22Rv1 (cell line): Measurements from ENCODE around the gene SLC1A5.

ENCODE experiments used
- CTCF ChIP-seq: fragments of 450-650 bp; IDR thresholded peaks from 2 replicates; pipeline ENCODE4 v1.5.1; 2017; ENCODE audit warnings: mild to moderate bottlenecking
- ZFX ChIP-seq: fragments of 450-650 bp; IDR thresholded peaks from 2 replicates; pipeline ENCODE4 v1.6.1; 2017; ENCODE audit warnings: antibody characterized with exemption, borderline replicate concordance

- TF ChIP-seq CTCF = no peak
- TF ChIP-seq ZFX = no peak
Measured at GRCh38 chr19:46764817-46765291, 23.5 kb downstream of the SLC1A5 start.
